HG03457 (cell line): ENCODE data around the gene CEP192.
"Not testable (repeated sequence)": the region's sequence is repeated elsewhere in the genome, so short reads cannot be mapped to it uniquely, and the experiment has no call there.

Experiments
- ATAC-seq: cut with Tn5 transposase; IDR thresholded peaks from one replicate; pipeline ENCODE4 v1.9.1; 2021; ENCODE audit warnings: moderate number of reproducible peaks; ENCODE audit not compliant: unreplicated experiment

The CEP192 gene, protein sequence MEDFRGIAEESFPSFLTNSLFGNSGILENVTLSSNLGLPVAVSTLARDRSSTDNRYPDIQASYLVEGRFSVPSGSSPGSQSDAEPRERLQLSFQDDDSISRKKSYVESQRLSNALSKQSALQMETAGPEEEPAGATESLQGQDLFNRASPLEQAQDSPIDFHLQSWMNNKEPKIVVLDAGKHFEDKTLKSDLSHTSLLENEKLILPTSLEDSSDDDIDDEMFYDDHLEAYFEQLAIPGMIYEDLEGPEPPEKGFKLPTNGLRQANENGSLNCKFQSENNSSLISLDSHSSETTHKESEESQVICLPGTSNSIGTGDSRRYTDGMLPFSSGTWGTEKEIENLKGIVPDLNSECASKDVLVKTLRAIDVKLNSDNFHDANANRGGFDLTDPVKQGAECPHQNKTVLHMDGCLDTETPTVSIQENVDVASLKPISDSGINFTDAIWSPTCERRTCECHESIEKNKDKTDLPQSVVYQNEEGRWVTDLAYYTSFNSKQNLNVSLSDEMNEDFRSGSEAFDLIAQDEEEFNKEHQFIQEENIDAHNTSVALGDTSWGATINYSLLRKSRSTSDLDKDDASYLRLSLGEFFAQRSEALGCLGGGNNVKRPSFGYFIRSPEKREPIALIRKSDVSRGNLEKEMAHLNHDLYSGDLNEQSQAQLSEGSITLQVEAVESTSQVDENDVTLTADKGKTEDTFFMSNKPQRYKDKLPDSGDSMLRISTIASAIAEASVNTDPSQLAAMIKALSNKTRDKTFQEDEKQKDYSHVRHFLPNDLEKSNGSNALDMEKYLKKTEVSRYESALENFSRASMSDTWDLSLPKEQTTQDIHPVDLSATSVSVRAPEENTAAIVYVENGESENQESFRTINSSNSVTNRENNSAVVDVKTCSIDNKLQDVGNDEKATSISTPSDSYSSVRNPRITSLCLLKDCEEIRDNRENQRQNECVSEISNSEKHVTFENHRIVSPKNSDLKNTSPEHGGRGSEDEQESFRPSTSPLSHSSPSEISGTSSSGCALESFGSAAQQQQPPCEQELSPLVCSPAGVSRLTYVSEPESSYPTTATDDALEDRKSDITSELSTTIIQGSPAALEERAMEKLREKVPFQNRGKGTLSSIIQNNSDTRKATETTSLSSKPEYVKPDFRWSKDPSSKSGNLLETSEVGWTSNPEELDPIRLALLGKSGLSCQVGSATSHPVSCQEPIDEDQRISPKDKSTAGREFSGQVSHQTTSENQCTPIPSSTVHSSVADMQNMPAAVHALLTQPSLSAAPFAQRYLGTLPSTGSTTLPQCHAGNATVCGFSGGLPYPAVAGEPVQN (N-terminal part only)

DNA sequence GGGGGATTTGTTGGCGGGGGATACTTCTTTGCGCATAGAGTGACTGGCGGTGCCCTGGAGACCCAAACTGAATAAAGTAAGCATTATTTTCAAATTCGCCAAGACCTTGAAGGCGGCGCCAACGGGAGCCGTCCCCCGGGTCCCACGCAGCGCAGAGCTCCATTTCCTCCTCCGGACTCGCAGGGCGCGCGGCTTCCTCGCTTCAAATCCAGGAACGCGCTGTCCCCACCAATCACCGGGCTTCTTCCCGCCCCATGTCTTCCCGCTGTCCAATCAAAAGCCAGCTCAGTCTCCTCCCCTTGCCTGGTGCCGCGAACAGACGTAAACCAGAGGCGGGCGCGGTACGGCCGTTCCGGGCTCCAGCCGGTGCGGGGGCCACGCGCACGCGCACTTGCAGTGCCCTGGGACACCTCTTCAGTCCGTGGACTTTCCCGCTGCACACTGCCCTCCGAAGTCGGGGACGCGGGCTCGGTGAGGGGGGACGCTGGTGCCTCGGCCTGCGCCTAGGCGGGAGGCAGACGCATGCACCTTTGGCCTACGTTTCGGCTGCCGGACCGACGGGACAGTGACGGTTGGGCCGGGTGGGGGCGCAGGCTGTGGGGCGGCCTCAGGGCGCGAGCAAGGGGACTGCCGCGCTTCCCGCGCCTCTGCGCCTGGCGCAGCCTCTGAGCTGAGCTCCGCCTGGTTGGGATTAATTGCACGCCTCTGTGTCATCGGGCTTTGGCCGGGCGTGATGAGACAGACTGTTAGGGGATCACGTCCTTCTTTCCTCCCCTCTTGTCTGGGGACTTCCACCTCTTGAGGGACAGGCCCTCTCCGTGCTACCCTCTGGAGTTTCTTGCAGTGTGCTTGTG, at the start of gene CEP192:
Gene CEP192, plus strand, starts transcription at position 396 of the 854 bp plus-strand sequence. CDS start 8,063 bp downstream, outside the sequence.
- ATAC-seq, result peak; percentile 78

DNA sequence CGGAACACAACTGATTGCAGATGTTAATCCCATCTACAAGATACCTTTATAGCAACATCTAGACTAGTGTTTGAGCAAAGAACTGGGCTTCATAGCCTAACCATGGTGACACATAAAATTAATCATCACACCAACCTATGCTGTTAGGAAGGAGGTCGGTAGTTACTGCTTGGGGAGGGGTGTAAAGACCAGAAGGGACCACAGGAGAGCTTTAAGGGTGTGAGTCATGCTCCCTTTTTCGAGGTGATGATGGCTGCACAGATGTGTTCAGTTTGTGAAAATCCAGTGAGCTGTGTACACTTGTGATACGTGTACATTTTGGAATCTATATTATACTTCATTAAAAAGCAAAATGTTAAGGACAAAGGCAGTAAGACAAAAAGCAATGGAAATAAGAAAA, 47.9 kb upstream of the CEP192 start:
- no peak for ATAC-seq

DNA sequence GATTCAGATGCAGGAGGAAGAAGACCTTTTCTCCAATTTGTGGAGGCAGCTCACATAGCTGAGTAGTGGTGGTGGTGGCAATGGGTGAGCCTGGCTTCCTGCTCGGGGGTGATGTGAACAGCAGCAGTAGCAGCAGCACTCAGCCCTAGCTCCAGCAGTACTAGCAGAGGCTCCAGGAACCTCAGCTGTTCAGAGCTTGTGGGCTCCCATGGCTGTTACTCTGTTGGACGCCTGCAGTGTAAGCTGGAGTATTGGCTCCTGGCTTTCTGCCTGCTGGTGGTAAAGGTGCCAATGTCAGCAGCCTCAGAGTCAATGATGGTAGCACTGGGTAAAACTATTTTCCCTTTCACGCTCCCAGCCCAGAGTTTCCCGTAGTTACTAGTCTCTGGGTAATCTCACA, 46.5 kb upstream of the CEP192 start:
- no peak for ATAC-seq

DNA sequence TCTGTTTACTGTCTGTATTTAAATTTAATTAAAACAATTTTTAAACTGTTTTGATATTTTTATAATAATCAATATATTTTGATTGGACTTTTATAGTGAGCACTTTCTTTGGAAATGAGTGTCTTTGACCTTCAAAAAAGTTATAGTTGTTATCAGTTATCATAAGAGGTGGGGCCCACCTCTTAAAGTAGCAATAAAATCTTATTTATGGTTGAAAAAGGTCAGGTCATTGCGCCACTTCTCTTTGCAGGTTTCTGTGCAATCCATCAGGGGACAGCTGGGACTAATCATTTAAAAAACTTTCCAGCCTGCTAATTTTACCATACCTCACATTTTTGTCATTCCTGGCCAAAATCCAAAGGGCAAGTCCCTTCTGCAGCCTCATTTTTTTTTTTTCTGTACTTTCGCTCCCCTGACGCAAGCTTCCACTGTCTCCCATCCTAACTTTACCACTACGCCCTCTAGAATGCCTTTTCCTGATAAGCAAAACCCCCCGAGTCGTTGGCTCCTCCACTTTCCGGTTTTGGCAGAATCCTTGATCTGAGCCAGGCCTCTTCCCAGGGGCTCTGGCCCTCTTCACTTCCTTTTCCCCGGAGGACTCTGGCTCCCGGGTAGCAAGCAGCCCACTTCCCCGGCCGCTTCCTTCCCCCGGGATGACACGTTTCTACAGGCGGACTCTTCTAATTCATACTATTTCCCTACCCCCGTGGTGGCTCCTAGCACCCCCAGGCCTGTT, 44.4 kb upstream of the CEP192 start:
- ATAC-seq, result no peak

DNA sequence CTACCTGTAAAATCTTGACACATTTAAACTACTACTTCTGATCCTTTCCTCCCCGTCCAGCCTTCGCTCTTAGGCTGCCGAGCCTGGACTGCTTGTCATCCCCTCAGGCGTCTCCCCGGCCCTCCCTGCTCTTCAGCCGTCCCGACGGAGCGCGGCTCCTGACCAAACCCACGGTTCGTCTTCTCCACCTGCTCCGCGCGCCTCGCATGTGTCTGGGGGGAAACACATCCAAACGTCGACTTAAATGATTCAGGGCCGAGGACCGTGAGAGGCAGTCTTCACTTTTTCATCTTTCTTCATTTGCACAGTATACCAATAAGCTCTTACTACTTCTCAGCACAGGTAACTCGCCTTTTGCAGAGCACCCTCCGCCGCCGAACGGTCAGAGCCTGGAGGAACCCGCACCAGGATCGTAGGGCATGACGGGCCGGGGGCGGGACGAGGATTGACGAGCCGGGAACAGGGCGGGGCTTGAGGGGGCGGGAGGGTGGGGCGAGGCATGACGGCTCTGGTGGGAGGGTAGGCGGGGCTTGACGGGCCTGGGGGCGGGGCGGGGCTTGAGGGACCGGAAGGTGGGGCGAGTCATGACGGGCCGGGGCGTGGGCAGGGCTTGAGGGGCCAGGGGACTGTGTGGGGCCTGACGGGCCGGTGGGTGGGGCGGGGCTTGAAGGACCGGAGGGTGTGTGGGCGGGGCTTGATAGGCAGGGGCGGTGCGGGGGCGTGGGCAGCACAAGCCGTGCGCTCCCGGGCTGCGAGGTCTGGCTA, 43.7 kb upstream of the CEP192 start, which contains the start of gene SEH1L:
Gene SEH1L, plus strand, starts transcription at position 727 of the 765 bp plus-strand sequence. CDS start 111 bp downstream, outside the sequence.
- ATAC-seq, result peak; percentile 60

DNA sequence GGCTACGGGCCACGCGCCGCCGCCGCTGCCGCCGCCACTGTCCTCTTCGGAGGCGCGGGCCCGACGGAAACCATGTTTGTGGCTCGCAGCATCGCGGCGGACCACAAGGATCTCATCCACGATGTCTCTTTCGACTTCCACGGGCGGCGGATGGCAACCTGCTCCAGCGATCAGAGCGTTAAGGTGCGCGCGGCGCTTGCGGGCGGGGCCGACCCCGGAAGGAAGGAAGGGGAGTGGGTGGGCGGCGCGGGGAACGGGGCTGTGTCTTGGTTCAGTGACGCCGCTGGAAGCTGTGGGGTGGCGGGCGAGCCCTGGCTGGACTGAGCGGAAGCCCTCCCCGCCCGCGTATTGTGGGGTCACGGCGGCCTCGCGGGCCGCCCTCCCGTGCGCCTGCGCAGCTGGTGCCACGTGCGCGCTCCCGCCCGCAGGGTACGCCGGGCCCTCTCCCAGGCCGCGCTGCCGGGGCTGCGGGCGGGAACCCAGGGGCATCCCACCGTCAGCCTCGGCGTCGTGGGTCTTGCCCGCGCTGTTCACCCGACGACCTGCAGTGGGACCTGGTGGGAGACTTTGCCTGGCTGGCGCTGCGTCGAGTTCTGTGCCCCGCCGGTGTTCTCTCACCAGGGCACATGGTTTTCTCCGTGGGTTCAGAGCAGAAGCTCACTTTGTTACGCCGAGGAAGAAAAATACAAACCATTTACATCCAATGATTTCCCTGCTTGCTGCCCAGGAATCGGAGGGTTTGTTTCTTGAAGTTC, 42.9 kb upstream of the CEP192 start:
- ATAC-seq, result peak; percentile 59

DNA sequence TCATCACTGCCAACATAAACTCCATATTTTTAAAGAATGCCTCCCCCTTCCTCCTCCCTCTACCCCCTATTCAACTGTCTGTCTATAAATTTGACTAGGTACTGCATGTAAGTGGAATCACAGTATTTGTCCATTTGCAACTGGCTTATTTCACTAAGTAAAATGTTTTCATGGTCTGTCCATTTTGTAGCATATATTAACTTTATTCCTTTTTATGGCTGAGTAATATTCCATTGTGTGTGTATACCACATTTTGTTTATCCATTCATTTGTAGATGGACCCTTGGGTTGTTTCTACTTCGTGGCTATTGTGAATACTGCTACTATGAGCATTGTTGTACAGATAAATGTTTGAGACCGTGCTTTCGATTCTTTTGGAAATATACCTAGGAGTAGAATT, 32.7 kb upstream of the CEP192 start:
- no peak for ATAC-seq

DNA sequence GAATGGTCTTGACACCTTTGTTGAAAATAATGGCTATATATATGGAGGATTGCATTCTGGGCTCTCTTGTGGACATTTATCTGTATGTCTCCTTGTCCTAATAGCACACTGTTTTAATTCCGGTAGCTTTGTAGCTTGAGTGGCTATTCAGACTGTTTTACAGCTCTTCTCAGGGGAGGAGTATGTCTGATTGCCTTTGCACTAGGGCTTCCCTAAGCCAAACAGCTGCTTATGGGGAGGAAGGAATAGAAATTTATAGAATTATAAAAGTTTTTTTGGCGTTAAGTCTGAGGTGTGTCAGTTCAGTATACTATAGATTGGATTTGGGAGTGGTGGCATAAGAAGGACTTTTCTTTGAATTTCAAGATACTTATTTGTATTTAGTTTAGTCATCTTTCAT, 30.8 kb upstream of the CEP192 start:
- no peak for ATAC-seq

DNA sequence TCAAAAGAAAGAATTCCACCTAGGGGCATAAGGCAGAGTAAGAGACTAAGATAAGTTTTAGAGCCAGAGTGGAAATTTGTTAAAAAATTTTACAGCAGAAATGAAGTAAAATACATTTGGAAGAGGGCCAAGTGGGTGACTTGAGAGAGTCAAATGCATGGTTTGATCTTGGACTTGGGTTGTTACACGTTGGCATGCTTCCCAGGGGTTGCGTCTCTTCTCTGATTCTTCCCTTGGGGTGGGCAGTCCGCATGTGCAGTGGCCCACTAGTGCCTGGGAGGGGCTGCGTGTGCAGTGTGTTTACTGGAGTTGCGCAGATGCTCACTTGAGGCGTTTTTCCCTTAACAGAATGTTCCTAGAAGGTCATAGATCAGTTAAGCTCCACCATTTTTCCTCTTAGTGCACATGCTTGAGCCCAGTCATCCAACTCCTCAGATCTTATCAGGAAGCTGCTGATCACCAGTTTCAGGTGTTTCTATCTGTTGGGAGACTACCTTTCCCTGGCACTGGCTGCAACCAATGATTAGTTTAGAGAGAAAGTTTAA, 30.2 kb upstream of the CEP192 start:
- ATAC-seq, result no peak

DNA sequence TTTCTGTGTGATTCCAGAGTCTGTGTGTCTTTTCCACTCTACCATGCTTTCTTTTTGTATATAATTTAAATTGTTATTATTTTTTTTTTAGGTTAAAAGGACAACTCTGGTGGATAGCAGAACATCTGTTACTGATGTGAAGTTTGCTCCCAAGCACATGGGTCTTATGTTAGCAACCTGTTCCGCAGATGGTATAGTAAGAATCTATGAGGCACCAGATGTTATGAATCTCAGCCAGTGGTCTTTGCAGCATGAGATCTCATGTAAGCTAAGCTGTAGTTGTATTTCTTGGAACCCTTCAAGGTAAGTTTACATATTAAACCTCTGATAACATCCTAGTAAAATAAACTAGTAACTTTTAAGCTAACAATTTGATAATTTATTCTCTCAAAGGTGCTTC, 28.1 kb upstream of the CEP192 start:
- no peak for ATAC-seq

DNA sequence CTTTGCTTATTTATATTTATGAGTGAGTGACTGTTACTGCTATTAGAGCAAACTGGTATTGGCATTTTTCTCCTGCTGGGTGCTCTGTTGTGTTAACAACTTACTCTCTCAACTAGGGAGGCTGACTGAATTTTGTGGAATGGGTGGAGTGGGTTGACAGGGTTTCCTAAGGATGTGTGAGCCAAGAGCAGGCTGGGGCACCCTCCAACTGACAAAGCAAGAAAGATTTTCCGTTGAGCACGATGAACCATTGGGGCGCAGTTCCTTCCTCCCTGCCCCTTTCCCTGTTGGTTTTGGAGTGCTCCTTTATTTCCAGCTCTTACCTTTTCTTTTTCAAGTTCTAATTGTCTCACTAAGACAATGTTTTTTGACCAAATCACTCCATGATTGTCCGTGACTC, 23.0 kb upstream of the CEP192 start:
- no peak for ATAC-seq

DNA sequence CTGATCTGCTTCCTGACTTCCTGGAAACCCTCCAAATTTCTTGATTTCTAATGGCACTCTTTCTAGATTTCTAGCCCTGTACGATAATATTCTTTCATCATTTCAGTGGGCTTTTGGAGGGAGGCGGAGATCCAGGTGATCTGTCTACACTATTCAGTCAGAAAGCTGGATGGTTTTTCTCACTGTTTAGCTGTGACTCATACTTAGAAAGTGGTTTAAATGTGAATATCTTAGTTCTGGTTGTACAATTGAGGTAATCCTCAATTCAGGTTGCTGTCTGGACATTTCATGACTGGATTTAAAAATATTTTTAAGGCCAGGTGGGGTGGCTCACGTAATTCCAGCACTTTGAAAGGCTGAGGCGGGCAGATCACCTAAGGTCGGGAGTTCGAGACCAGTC, 22.5 kb upstream of the CEP192 start:
- ATAC-seq, result no peak

DNA sequence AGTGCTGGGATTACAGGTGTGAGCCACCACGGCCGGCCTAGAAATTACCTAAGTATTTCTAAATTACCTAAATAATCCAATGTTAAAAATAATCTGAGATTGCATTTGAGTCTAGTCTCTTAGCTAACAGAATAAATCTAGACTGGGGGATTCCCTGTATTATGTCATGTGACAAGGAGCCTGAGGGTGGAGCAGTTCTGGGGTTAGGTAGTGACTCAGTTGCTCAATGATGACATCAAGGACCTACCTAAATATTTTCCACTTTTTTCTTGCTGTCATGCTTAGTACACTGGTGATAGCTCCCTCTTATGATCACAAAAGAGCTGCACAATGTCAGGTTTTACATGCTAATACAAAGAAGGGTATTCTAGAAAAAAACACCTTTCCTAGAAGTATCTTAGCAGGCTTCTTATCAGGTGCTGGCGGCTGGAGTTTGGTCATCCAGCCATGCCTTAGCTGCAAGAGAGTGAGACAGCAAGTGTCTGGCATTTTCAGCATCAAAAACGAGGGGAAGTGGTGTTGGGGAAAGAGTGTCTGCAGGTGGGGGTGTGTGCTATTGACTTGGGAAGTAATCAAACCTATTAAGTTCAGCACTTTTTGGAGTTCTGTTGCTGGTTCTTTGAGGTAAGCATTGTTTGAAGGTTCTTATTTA, 17.5 kb upstream of the CEP192 start:
- no peak for ATAC-seq

DNA sequence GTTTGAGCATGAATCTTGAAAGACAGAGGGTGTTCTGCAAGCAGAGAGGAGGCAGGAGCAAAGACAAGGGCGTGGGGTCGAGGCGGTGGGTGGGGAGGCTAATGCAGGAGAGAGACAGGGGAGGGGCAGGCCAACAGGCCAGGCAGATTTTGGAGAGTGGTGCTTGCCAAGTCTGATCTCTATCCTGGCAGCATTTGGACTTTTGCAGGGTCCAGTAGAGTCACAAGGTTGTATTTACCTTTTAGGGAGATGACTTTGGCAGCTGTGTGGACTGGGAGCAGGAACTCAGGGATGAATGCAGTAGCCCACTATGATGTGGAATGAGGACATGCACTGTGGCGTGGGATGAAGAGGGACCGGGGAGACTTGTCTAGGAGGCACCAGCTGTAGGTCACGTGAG, 15.7 kb upstream of the CEP192 start:
- ATAC-seq, result no peak

DNA sequence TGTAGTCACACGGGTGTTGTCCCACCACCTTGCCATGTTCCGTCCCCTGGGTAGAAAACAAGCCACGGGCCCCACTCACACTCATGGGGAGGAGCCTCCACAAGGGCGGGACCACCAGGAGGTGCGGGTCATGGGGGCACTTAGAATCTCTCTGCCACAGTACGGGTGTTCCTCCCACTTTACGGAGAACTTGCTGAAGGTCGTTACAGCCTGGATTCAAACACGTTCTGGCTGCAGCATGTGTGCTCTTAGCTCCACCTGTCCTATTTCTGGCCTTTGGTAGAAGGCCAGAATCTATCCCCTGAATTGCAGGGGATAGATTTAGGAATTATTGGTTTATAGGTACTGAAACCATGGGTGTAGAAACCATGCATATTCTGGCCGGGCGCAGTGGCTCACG, 14.9 kb upstream of the CEP192 start:
- ATAC-seq, result no peak

DNA sequence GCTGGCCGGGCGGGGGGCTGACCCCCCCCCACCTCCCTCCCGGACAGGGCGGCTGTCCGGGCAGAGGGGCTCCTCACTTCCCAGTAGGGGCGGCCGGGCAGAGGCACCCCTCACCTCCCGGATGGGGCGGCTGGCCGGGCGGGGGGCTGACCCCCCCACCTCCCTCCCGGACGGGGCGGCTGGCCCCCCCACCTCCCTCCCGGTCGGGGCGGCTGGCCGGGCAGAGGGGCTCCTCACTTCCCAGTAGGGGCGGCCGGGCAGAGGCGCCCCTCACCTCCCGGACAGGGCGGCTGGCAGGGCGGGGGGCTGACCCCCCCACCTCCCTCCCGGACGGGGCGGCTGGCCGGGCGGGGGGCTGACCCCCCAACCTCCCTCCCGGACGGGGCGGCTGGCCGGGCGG, 11.1 kb upstream of the CEP192 start:
- ATAC-seq, result not testable (repeated sequence)
